ENCODE results near the gene SEPHS2. TPM values are rescaled to one million over a fixed set of nuclear protein-coding genes. Genes with fewer than 3 reads are reported as not detected.

The SEPHS2 gene
- total and polyA plus RNA-seq, 2 experiments from 2014 or later: 29.7 to 43.0 TPM

- TF ChIP-seq JUNB (IDR thresholded peaks at IDR 0.05; ENCODE audit: unreplicated experiment) (no peak), NANOG (IDR thresholded peaks at IDR 0.05; ENCODE audit: borderline replicate concordance) (no peak), REST (IDR thresholded peaks at IDR 0.05; ENCODE audit: unreplicated experiment) (no peak), EZH2phosphoT487 (IDR thresholded peaks at IDR 0.05; ENCODE audit: unreplicated experiment) (no peak), STAT1 (IDR thresholded peaks at IDR 0.05; ENCODE audit: unreplicated experiment) (no peak), ETS1 (IDR thresholded peaks at IDR 0.05) (no peak), CTCF (conservative IDR thresholded peaks at IDR 0.05; ENCODE audit: low read depth in 2 of 2) (no peak), CREB1 (CRISPR knock-in tag; IDR thresholded peaks at IDR 0.05; ENCODE audit: low read depth) (no peak), POLR2AphosphoS5 (IDR thresholded peaks at IDR 0.05; ENCODE audit: low read depth) (no peak), ZNF114 (CRISPR knock-in tag; IDR thresholded peaks at IDR 0.05) (no peak)
These were observed 31.3 kb upstream of the SEPHS2 start (continued) for GRCh38 chr16:30476991-30477390.

- H3K4me2 ChIP-seq: no peak overlapping the region
- no peaks in the 10 kb centered on the region for H3K36me3 Mint-ChIP-seq (ENCODE audit: low read depth)
- TF ChIP-seq CREB1 (CRISPR knock-in tag; IDR thresholded peaks at IDR 0.05; ENCODE audit: low read depth): no peak
- TF ChIP-seq ZNF114 (CRISPR knock-in tag; IDR thresholded peaks at IDR 0.05): no peak
- no peak for TF ChIP-seq REST (IDR thresholded peaks at IDR 0.05; ENCODE audit: unreplicated experiment)
- no peak for TF ChIP-seq POLR2AphosphoS5 (IDR thresholded peaks at IDR 0.05; ENCODE audit: low read depth)
- no peak for TF ChIP-seq EZH2phosphoT487 (IDR thresholded peaks at IDR 0.05; ENCODE audit: unreplicated experiment)
- TF ChIP-seq NANOG (IDR thresholded peaks at IDR 0.05; ENCODE audit: borderline replicate concordance): no peak
- no peak for TF ChIP-seq ETS1 (IDR thresholded peaks at IDR 0.05)
- TF ChIP-seq EZH2 (IDR thresholded peaks at IDR 0.05; ENCODE audit: low read depth, unreplicated experiment): no peak
- TF ChIP-seq ZNF331 (CRISPR knock-in tag; IDR thresholded peaks at IDR 0.05; ENCODE audit: low read depth): no peak
- no peak for TF ChIP-seq CTCF (conservative IDR thresholded peaks at IDR 0.05; ENCODE audit: low read depth in 2 of 2)
- no peak for TF ChIP-seq STAT1 (IDR thresholded peaks at IDR 0.05; ENCODE audit: unreplicated experiment)
These were observed 29.0 kb upstream of the SEPHS2 start for GRCh38 chr16:30474684-30475083.

More at GRCh38 chr16:30474684-30475083, 29.0 kb upstream of the SEPHS2 start:
- H3K79me2 ChIP-seq (replicated peaks; ENCODE audit: insufficient read depth): no peaks in the 10 kb centered on the region
- H3K9me3 Mint-ChIP-seq: no peaks in the 10 kb centered on the region
- DNase-seq (ENCODE audit: low spot score) (no peak), ATAC-seq (no peak)
- no peaks in the 10 kb centered on the region for H4K20me1 ChIP-seq (replicated peaks; ENCODE audit: insufficient read depth)
- peak overlapping the region; percentile 72 for H2AFZ ChIP-seq
- no peak overlapping the region for H3K4me3 Mint-ChIP-seq
- H3K4me1 Mint-ChIP-seq: no peaks in the 10 kb centered on the region
- H3K27me3 ChIP-seq (ENCODE audit: insufficient read depth): peaks cover 13% of the 10 kb centered on the region; the same call in 1 of the 2 replicates
- H3K4me3 ChIP-seq: no peak overlapping the region
- no peaks in the 10 kb centered on the region; the same call in 1 of the 2 replicates for H3K4me1 ChIP-seq (ENCODE audit: insufficient read depth)
- H3K27ac Mint-ChIP-seq: no peak overlapping the region
- H3K9me2 ChIP-seq (ENCODE audit: insufficient read depth): no peaks in the 10 kb centered on the region
- 0 out of 2 replicates have a peak, but pooled peaks cover 3% of the 10 kb centered on the region for H3F3A ChIP-seq (replicated peaks; ENCODE audit: low read depth)
- H3K27me3 Mint-ChIP-seq (ENCODE audit: insufficient read depth, low read depth, poor library complexity): peaks cover 3% of the 10 kb centered on the region
- H3K27ac ChIP-seq (ENCODE audit: low read depth): no peak overlapping the region
- no peaks in the 10 kb centered on the region for H3K36me3 ChIP-seq (ENCODE audit: insufficient read depth)
